HepG2 (cell line): ENCODE results near the gene GRHPR. TPM values are rescaled to one million over a fixed set of nuclear protein-coding genes. Genes with fewer than 3 reads are reported as not detected.

Experiments
- ARNT2 ChIP-seq: sonication (generic); formaldehyde crosslinking; IDR thresholded peaks from 2 replicates; pipeline ENCODE4 v1.8.0; 2022; ENCODE audit warnings: mild to moderate bottlenecking, low read depth, missing genetic modification reagents, moderate library complexity
- EHMT2 ChIP-seq: fragments of 200-600 bp; sonication (generic); IDR thresholded peaks from 2 replicates; pipeline ENCODE4 v1.7.0; 2017; ENCODE audit warnings: antibody characterized with exemption, low read depth, low read length, borderline replicate concordance
- FLYWCH1 ChIP-seq: sonication (generic); formaldehyde crosslinking; IDR thresholded peaks from 2 replicates; pipeline ENCODE4 v1.8.1; 2023; ENCODE audit warnings: mild to moderate bottlenecking, missing genetic modification reagents
- FOXK1 ChIP-seq: sonication (generic); formaldehyde crosslinking; IDR thresholded peaks from 2 replicates; pipeline ENCODE4 v1.4.0; 2020; ENCODE audit warnings: low read depth, missing genetic modification reagents, borderline replicate concordance
- HNRNPL ChIP-seq: fragments of 200-400 bp; formaldehyde crosslinking; IDR thresholded peaks from 2 replicates; pipeline ENCODE4 v1.6.1; 2017; ENCODE audit warnings: mild to moderate bottlenecking, low read depth, low read length
- NFATC3 ChIP-seq: sonication (generic); formaldehyde crosslinking; IDR thresholded peaks from 2 replicates; pipeline ENCODE4 v1.5.1; 2020; ENCODE audit warnings: mild to moderate bottlenecking, missing genetic modification reagents
- NFE2 ChIP-seq: sonication (generic); formaldehyde crosslinking; IDR thresholded peaks from 2 replicates; pipeline ENCODE4 v1.4.0; 2020; ENCODE audit warnings: missing genetic modification reagents
- SMAD3 ChIP-seq: sonication (generic); formaldehyde crosslinking; IDR thresholded peaks from 2 replicates; pipeline ENCODE4 v1.4.0; 2020; ENCODE audit warnings: missing genetic modification reagents
- U2AF1 ChIP-seq: fragments of 200-400 bp; formaldehyde crosslinking; optimal IDR thresholded peaks from 2 replicates; pipeline ENCODE3; 2017; ENCODE audit warnings: mild to moderate bottlenecking, low read depth, low read length
- ZNF230 ChIP-seq: sonication (generic); formaldehyde crosslinking; IDR thresholded peaks from 2 replicates; pipeline ENCODE4 v1.4.0; 2020; ENCODE audit warnings: mild to moderate bottlenecking, missing genetic modification reagents
- ZNF260 ChIP-seq: sonication (generic); formaldehyde crosslinking; IDR thresholded peaks from 2 replicates; pipeline ENCODE4 v1.4.0; 2020; ENCODE audit warnings: missing genetic modification reagents, low read depth, mild to moderate bottlenecking, borderline replicate concordance
- polyA plus RNA-seq, 8 experiments: library from polyadenylated mRNA; depleted of rRNA in 3 of 8; stranded (reverse) in 7 of 8; unstranded in 1 of 8; fragments of >200 nt; fragmentation: Illumina TruSeq in 4 of 8; extraction: Trizol in 4 of 8; gene quantifications; 2 replicates each; pipeline versions ENCODE4 v1.2.1 to v1.2.3, GENCODE V29; 2011 to 2016; ENCODE audit warnings: low read depth in 4 of 8, missing spikeins in 1 of 8, mixed read lengths in 1 of 8; ENCODE audit not compliant: insufficient read depth in 1 of 8
- total RNA-seq, 5 experiments: library from RNA; depleted of rRNA; stranded (reverse); fragments of >200 nt; fragmentation: Illumina TruSeq; extraction: Trizol; gene quantifications; 2 replicates each; pipeline ENCODE4 v1.2.3, GENCODE V29; 2016; ENCODE audit warnings: low read depth in 1 of 5
- TF ChIP-seq, protein P1 (sequence below): sonication (generic); formaldehyde crosslinking; IDR thresholded peaks from 2 replicates; pipeline ENCODE4 v1.5.1; 2020; ENCODE audit warnings: mild to moderate bottlenecking, missing genetic modification reagents, borderline replicate concordance
- TF ChIP-seq, protein P2 (sequence below): sonication (generic); formaldehyde crosslinking; IDR thresholded peaks from 2 replicates; pipeline ENCODE4 v1.9.0; 2021; ENCODE audit warnings: missing genetic modification reagents, mild to moderate bottlenecking, borderline replicate concordance
- TF ChIP-seq, protein P3 (sequence below), 2 experiments: sonication (generic) in 1 of 2; formaldehyde crosslinking in 1 of 2; IDR thresholded peaks; 2 replicates each; pipeline versions ENCODE4 v1.4.0 to v1.6.1; 2018 to 2020; ENCODE audit warnings: missing genetic modification reagents in 2 of 2, borderline replicate concordance in 1 of 2, low read depth in 1 of 2, mild to moderate bottlenecking in 1 of 2, missing biosample characterization in 1 of 2
- TF ChIP-seq, protein P4 (sequence below): IDR thresholded peaks from 2 replicates; pipeline ENCODE4 v1.6.1; 2016; ENCODE audit warnings: missing compliant biosample characterization, missing genetic modification reagents, borderline replicate concordance

GRHPR gene
- total and polyA plus RNA-seq, 2 of the 13 experiments (the other 11 are each of a cell fraction or from before 2014, with no cell fraction given), result 113 to 115 TPM

DNA sequence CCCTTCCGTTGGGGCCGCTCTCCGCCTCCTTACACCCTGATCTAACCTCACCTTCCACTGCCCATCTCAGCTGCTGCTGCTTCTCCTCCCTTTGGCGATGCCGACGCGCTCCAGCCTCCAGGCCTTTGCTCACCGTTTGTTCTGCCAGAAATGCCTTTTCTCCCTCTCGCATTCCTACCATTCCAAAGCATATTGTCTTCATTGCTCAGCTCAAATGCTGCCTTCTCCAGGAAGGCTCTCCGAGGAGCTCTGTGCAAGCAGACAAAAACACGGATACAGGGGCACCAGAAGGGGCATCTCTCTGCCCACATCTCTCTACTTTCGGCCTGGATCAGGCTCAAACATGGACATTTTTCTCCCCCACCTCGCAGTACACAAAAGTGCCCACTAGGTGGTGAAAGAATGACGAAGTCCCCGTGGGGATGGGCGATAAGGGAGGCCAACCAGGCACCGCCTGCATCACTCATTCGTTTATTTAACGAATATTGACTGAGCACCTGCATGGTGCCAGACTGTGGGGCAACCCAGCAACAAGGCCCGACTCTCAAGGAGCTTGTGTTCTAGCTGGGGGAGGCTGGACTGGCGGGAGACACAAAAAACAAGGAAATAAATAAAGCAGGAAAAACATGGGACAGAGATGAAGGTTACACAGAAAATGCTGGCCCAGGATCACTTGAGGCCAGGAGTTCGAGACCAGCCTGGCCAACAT lies 7.3 kb upstream of the GRHPR start (continued):
- TF ChIP-seq, protein P1, sequence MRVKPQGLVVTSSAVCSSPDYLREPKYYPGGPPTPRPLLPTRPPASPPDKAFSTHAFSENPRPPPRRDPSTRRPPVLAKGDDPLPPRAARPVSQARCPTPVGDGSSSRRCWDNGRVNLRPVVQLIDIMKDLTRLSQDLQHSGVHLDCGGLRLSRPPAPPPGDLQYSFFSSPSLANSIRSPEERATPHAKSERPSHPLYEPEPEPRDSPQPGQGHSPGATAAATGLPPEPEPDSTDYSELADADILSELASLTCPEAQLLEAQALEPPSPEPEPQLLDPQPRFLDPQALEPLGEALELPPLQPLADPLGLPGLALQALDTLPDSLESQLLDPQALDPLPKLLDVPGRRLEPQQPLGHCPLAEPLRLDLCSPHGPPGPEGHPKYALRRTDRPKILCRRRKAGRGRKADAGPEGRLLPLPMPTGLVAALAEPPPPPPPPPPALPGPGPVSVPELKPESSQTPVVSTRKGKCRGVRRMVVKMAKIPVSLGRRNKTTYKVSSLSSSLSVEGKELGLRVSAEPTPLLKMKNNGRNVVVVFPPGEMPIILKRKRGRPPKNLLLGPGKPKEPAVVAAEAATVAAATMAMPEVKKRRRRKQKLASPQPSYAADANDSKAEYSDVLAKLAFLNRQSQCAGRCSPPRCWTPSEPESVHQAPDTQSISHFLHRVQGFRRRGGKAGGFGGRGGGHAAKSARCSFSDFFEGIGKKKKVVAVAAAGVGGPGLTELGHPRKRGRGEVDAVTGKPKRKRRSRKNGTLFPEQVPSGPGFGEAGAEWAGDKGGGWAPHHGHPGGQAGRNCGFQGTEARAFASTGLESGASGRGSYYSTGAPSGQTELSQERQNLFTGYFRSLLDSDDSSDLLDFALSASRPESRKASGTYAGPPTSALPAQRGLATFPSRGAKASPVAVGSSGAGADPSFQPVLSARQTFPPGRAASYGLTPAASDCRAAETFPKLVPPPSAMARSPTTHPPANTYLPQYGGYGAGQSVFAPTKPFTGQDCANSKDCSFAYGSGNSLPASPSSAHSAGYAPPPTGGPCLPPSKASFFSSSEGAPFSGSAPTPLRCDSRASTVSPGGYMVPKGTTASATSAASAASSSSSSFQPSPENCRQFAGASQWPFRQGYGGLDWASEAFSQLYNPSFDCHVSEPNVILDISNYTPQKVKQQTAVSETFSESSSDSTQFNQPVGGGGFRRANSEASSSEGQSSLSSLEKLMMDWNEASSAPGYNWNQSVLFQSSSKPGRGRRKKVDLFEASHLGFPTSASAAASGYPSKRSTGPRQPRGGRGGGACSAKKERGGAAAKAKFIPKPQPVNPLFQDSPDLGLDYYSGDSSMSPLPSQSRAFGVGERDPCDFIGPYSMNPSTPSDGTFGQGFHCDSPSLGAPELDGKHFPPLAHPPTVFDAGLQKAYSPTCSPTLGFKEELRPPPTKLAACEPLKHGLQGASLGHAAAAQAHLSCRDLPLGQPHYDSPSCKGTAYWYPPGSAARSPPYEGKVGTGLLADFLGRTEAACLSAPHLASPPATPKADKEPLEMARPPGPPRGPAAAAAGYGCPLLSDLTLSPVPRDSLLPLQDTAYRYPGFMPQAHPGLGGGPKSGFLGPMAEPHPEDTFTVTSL, result no peak
- no peak for TF ChIP-seq ARNT2 (CRISPR knock-in tag)
- peak; percentile 49; the same call in 1 of the 2 replicates for TF ChIP-seq EHMT2
- no peak for TF ChIP-seq ZNF230 (CRISPR knock-in tag)
- TF ChIP-seq FLYWCH1 (CRISPR knock-in tag), result no peak
- TF ChIP-seq, protein P2, sequence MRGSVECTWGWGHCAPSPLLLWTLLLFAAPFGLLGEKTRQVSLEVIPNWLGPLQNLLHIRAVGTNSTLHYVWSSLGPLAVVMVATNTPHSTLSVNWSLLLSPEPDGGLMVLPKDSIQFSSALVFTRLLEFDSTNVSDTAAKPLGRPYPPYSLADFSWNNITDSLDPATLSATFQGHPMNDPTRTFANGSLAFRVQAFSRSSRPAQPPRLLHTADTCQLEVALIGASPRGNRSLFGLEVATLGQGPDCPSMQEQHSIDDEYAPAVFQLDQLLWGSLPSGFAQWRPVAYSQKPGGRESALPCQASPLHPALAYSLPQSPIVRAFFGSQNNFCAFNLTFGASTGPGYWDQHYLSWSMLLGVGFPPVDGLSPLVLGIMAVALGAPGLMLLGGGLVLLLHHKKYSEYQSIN (CRISPR knock-in tag), result no peak
- TF ChIP-seq FOXK1, result no peak
- TF ChIP-seq, protein P3, sequence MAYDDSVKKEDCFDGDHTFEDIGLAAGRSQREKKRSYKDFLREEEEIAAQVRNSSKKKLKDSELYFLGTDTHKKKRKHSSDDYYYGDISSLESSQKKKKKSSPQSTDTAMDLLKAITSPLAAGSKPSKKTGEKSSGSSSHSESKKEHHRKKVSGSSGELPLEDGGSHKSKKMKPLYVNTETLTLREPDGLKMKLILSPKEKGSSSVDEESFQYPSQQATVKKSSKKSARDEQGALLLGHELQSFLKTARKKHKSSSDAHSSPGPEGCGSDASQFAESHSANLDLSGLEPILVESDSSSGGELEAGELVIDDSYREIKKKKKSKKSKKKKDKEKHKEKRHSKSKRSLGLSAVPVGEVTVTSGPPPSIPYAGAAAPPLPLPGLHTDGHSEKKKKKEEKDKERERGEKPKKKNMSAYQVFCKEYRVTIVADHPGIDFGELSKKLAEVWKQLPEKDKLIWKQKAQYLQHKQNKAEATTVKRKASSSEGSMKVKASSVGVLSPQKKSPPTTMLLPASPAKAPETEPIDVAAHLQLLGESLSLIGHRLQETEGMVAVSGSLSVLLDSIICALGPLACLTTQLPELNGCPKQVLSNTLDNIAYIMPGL (CRISPR knock-in tag; IDR thresholded peaks at IDR 0.05; ENCODE audit: borderline replicate concordance in 1 of 2, low read depth in 1 of 2), result peak; percentile 62 to 71; a peak in 2 of 4 replicates
- no peak for TF ChIP-seq NFE2 (CRISPR knock-in tag)
- no peak for TF ChIP-seq U2AF1
- no peak for TF ChIP-seq ZNF260
- TF ChIP-seq SMAD3 (CRISPR knock-in tag), result no peak
- TF ChIP-seq, protein P4, sequence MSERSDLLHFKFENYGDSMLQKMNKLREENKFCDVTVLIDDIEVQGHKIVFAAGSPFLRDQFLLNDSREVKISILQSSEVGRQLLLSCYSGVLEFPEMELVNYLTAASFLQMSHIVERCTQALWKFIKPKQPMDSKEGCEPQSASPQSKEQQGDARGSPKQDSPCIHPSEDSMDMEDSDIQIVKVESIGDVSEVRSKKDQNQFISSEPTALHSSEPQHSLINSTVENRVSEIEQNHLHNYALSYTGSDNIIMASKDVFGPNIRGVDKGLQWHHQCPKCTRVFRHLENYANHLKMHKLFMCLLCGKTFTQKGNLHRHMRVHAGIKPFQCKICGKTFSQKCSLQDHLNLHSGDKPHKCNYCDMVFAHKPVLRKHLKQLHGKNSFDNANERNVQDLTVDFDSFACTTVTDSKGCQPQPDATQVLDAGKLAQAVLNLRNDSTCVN (CRISPR knock-in tag), result no peak
- TF ChIP-seq NFATC3 (CRISPR knock-in tag), result no peak
- no peak for TF ChIP-seq HNRNPL
